Measurements from ENCODE around the gene EPG5. TPM values are rescaled to one million over a fixed set of nuclear protein-coding genes. Genes with fewer than 3 reads are reported as not detected.

EPG5 gene
- 45.6 and 45.9 TPM in 2 replicates for total RNA-seq (2012; rRNA removed)

- Histone ChIP-seq H3K36me3 (ENCODE audit: insufficient read depth, low read length) (peaks cover 11% of the 10 kb centered on the region), H3K4me1 (ENCODE audit: control insufficient read depth, insufficient read depth, low read length) (peaks cover 24% of the 10 kb centered on the region), H3K9me3 (replicated peaks; ENCODE audit: low read length) (no peaks in the 10 kb centered on the region), H3K4me2 (ENCODE audit: low read length) (peak within 1 kb of the TSS; percentile 75), H3K4me3 (ENCODE audit: low read length) (peak within 1 kb of the TSS; percentile 81), H3K9ac (ENCODE audit: low read depth, low read length) (peak within 1 kb of the TSS; percentile 96), H3K27me3 (ENCODE audit: control insufficient read depth, insufficient read depth, low read length) (no peaks in the 10 kb centered on the region)
Observed at GRCh38 chr18:45967007-45967706, at the start of gene EPG5. Gene EPG5 (minus strand): TSS chr18:45967329. CDS start chr18:45967239, 90 bp downstream.

GRCh38 chr18:46013484-46014189 is 46.5 kb upstream of the EPG5 start:
- H3K9ac ChIP-seq (ENCODE audit: low read depth, low read length): no peak overlapping the region
- H3K27me3 ChIP-seq (ENCODE audit: control insufficient read depth, insufficient read depth, low read length): no peaks in the 10 kb centered on the region
- H3K36me3 ChIP-seq (ENCODE audit: insufficient read depth, low read length): no peaks in the 10 kb centered on the region
- H3K9me3 ChIP-seq (replicated peaks; ENCODE audit: low read length): no peaks in the 10 kb centered on the region
- H3K4me1 ChIP-seq (ENCODE audit: control insufficient read depth, insufficient read depth, low read length): no peaks in the 10 kb centered on the region
- H3K4me3 ChIP-seq (ENCODE audit: low read length): no peak overlapping the region
- no peak overlapping the region for H3K4me2 ChIP-seq (ENCODE audit: low read length)

- no peaks in the 10 kb centered on the region for H3K4me1 ChIP-seq (ENCODE audit: control insufficient read depth, insufficient read depth, low read length)
- no peaks in the 10 kb centered on the region for H3K27me3 ChIP-seq (ENCODE audit: control insufficient read depth, insufficient read depth, low read length)
- H3K9me3 ChIP-seq (replicated peaks; ENCODE audit: low read length): no peaks in the 10 kb centered on the region
- H3K9ac ChIP-seq (ENCODE audit: low read depth, low read length): no peak overlapping the region
- H3K4me2 ChIP-seq (ENCODE audit: low read length): no peak overlapping the region
- no peaks in the 10 kb centered on the region for H3K36me3 ChIP-seq (ENCODE audit: insufficient read depth, low read length)
- no peak overlapping the region for H3K4me3 ChIP-seq (ENCODE audit: low read length)
Observed at GRCh38 chr18:46010676-46011075, 43.5 kb upstream of the EPG5 start.

- H3K4me1 ChIP-seq (ENCODE audit: control insufficient read depth, insufficient read depth, low read length): no peaks in the 10 kb centered on the region
Observed at GRCh38 chr18:46010050-46010449, 42.9 kb upstream of the EPG5 start.

GRCh38 chr18:46009125-46009840 is 42.2 kb upstream of the EPG5 start:
- H3K4me1 ChIP-seq (ENCODE audit: control insufficient read depth, insufficient read depth, low read length): no peaks in the 10 kb centered on the region
- no peak overlapping the region for H3K4me3 ChIP-seq (ENCODE audit: low read length)
- no peak overlapping the region for H3K9ac ChIP-seq (ENCODE audit: low read depth, low read length)
- H3K27me3 ChIP-seq (ENCODE audit: control insufficient read depth, insufficient read depth, low read length): no peaks in the 10 kb centered on the region
- H3K36me3 ChIP-seq (ENCODE audit: insufficient read depth, low read length): no peaks in the 10 kb centered on the region
- no peaks in the 10 kb centered on the region for H3K9me3 ChIP-seq (replicated peaks; ENCODE audit: low read length)
- no peak overlapping the region for H3K4me2 ChIP-seq (ENCODE audit: low read length)

More at GRCh38 chr18:46010050-46010449, 42.9 kb upstream of the EPG5 start:
- H3K9ac ChIP-seq (ENCODE audit: low read depth, low read length): no peak overlapping the region
- H3K27me3 ChIP-seq (ENCODE audit: control insufficient read depth, insufficient read depth, low read length): no peaks in the 10 kb centered on the region
- H3K4me3 ChIP-seq (ENCODE audit: low read length): no peak overlapping the region
- no peaks in the 10 kb centered on the region for H3K36me3 ChIP-seq (ENCODE audit: insufficient read depth, low read length)
- H3K9me3 ChIP-seq (replicated peaks; ENCODE audit: low read length): no peaks in the 10 kb centered on the region
- no peak overlapping the region for H3K4me2 ChIP-seq (ENCODE audit: low read length)

- Histone ChIP-seq H3K27me3 (ENCODE audit: control insufficient read depth, insufficient read depth, low read length) (no peaks in the 10 kb centered on the region), H3K4me3 (ENCODE audit: low read length) (no peak overlapping the region), H3K4me2 (ENCODE audit: low read length) (no peak overlapping the region), H3K36me3 (ENCODE audit: insufficient read depth, low read length) (no peaks in the 10 kb centered on the region), H3K4me1 (ENCODE audit: control insufficient read depth, insufficient read depth, low read length) (no peaks in the 10 kb centered on the region), H3K9me3 (replicated peaks; ENCODE audit: low read length) (no peaks in the 10 kb centered on the region), H3K9ac (ENCODE audit: low read depth, low read length) (no peak overlapping the region)
Observed at GRCh38 chr18:46008531-46008930, 41.4 kb upstream of the EPG5 start.

- H3K9ac ChIP-seq (ENCODE audit: low read depth, low read length): no peak overlapping the region
- H3K4me3 ChIP-seq (ENCODE audit: low read length): no peak overlapping the region
- no peaks in the 10 kb centered on the region for H3K4me1 ChIP-seq (ENCODE audit: control insufficient read depth, insufficient read depth, low read length)
- no peaks in the 10 kb centered on the region for H3K9me3 ChIP-seq (replicated peaks; ENCODE audit: low read length)
- H3K27me3 ChIP-seq (ENCODE audit: control insufficient read depth, insufficient read depth, low read length): no peaks in the 10 kb centered on the region
- H3K36me3 ChIP-seq (ENCODE audit: insufficient read depth, low read length): no peaks in the 10 kb centered on the region
- H3K4me2 ChIP-seq (ENCODE audit: low read length): no peak overlapping the region
Observed at GRCh38 chr18:46007165-46007564, 40.0 kb upstream of the EPG5 start.

- no peak overlapping the region for H3K4me2 ChIP-seq (ENCODE audit: low read length)
- no peaks in the 10 kb centered on the region for H3K4me1 ChIP-seq (ENCODE audit: control insufficient read depth, insufficient read depth, low read length)
- H3K9ac ChIP-seq (ENCODE audit: low read depth, low read length): no peak overlapping the region
- H3K9me3 ChIP-seq (replicated peaks; ENCODE audit: low read length): no peaks in the 10 kb centered on the region
- H3K27me3 ChIP-seq (ENCODE audit: control insufficient read depth, insufficient read depth, low read length): no peaks in the 10 kb centered on the region
- no peak overlapping the region for H3K4me3 ChIP-seq (ENCODE audit: low read length)
- no peaks in the 10 kb centered on the region for H3K36me3 ChIP-seq (ENCODE audit: insufficient read depth, low read length)
Observed at GRCh38 chr18:46002934-46003333, 35.8 kb upstream of the EPG5 start.

GRCh38 chr18:46001892-46002291 is 34.8 kb upstream of the EPG5 start:
- Histone ChIP-seq H3K36me3 (ENCODE audit: insufficient read depth, low read length) (no peaks in the 10 kb centered on the region), H3K4me3 (ENCODE audit: low read length) (no peak overlapping the region), H3K4me1 (ENCODE audit: control insufficient read depth, insufficient read depth, low read length) (no peaks in the 10 kb centered on the region), H3K4me2 (ENCODE audit: low read length) (no peak overlapping the region), H3K9ac (ENCODE audit: low read depth, low read length) (no peak overlapping the region), H3K9me3 (replicated peaks; ENCODE audit: low read length) (no peaks in the 10 kb centered on the region), H3K27me3 (ENCODE audit: control insufficient read depth, insufficient read depth, low read length) (no peaks in the 10 kb centered on the region)

- no peaks in the 10 kb centered on the region for H3K27me3 ChIP-seq (ENCODE audit: control insufficient read depth, insufficient read depth, low read length)
- no peak overlapping the region for H3K4me3 ChIP-seq (ENCODE audit: low read length)
- no peaks in the 10 kb centered on the region for H3K9me3 ChIP-seq (replicated peaks; ENCODE audit: low read length)
- H3K36me3 ChIP-seq (ENCODE audit: insufficient read depth, low read length): no peaks in the 10 kb centered on the region
- no peak overlapping the region for H3K9ac ChIP-seq (ENCODE audit: low read depth, low read length)
- H3K4me2 ChIP-seq (ENCODE audit: low read length): no peak overlapping the region
- no peaks in the 10 kb centered on the region for H3K4me1 ChIP-seq (ENCODE audit: control insufficient read depth, insufficient read depth, low read length)
Observed at GRCh38 chr18:46001074-46001473, 33.9 kb upstream of the EPG5 start.

- no peaks in the 10 kb centered on the region for H3K36me3 ChIP-seq (ENCODE audit: insufficient read depth, low read length)
- H3K4me3 ChIP-seq (ENCODE audit: low read length): no peak overlapping the region
- H3K4me1 ChIP-seq (ENCODE audit: control insufficient read depth, insufficient read depth, low read length): no peaks in the 10 kb centered on the region
- H3K9me3 ChIP-seq (replicated peaks; ENCODE audit: low read length): no peaks in the 10 kb centered on the region
- no peak overlapping the region for H3K9ac ChIP-seq (ENCODE audit: low read depth, low read length)
- no peak overlapping the region for H3K4me2 ChIP-seq (ENCODE audit: low read length)
- no peaks in the 10 kb centered on the region for H3K27me3 ChIP-seq (ENCODE audit: control insufficient read depth, insufficient read depth, low read length)
Observed at GRCh38 chr18:45999536-45999935, 32.4 kb upstream of the EPG5 start.

Data from skeletal muscle satellite cell (primary cell).